Mesendoderm (in vitro differentiated cells): ENCODE measurements around the gene ATP10A.

Experiments
- DNase-seq: peaks from one replicate; pipeline ENCODE4 v3.0.0; 2013
- H2AK5ac ChIP-seq: 2 replicates; pipeline ENCODE4 v1.6.1; 2013; ENCODE audit warnings: low read length, inconsistent platforms
- H2BK120ac ChIP-seq: 2 replicates; pipeline ENCODE4 v1.6.1; 2013; ENCODE audit warnings: low read depth, mild to moderate bottlenecking, low read length, moderate library complexity, mixed read lengths
- H2BK15ac ChIP-seq: replicated peaks from 2 replicates; pipeline ENCODE4 v1.6.1; 2013; ENCODE audit warnings: low read depth, mild to moderate bottlenecking, moderate library complexity
- H2BK5ac ChIP-seq: 2 replicates; pipeline ENCODE4 v1.6.1; 2013; ENCODE audit warnings: low read length, inconsistent platforms
- H3K18ac ChIP-seq: 2 replicates; pipeline ENCODE4 v1.6.1; 2013; ENCODE audit warnings: mild to moderate bottlenecking, low read length, mixed read lengths
- H3K23ac ChIP-seq: one replicate; pipeline ENCODE4 v1.6.1; 2013; ENCODE audit warnings: low read length
- H3K27ac ChIP-seq: 2 replicates; pipeline ENCODE4 v1.5.1; 2013; ENCODE audit warnings: low read depth, mild to moderate bottlenecking, inconsistent platforms, low read length, moderate library complexity
- H3K27me3 ChIP-seq: 2 replicates; pipeline ENCODE4 v1.6.1; 2013; ENCODE audit warnings: low read length, control low read depth, mild to moderate bottlenecking, inconsistent platforms; ENCODE audit not compliant: insufficient read depth, poor library complexity
- H3K36me3 ChIP-seq: 2 replicates; pipeline ENCODE4 v1.6.1; 2013; ENCODE audit warnings: low read length, inconsistent platforms; ENCODE audit not compliant: control insufficient read depth, insufficient read depth
- H3K4ac ChIP-seq: one replicate; pipeline ENCODE4 v1.6.1; 2013; ENCODE audit warnings: low read depth, mild to moderate bottlenecking, low read length, moderate library complexity
- H3K4me1 ChIP-seq: 2 replicates; pipeline ENCODE4 v1.6.1; 2013; ENCODE audit warnings: low read depth, low read length, inconsistent platforms; ENCODE audit not compliant: control insufficient read depth
- H3K4me2 ChIP-seq: 2 replicates; pipeline ENCODE4 v1.6.1; 2013; ENCODE audit warnings: low read length
- H3K4me3 ChIP-seq: 2 replicates; pipeline ENCODE4 v1.5.1; 2013; ENCODE audit warnings: mild to moderate bottlenecking, low read length
- H3K56ac ChIP-seq: one replicate; pipeline ENCODE4 v1.6.1; 2013; ENCODE audit warnings: low read length
- H3K79me1 ChIP-seq: 2 replicates; pipeline ENCODE4 v1.6.1; 2013; ENCODE audit warnings: low read length, inconsistent platforms
- H3K79me2 ChIP-seq: 2 replicates; pipeline ENCODE4 v1.6.1; 2013; ENCODE audit warnings: mild to moderate bottlenecking, low read length; ENCODE audit not compliant: control insufficient read depth, insufficient read depth
- H3K9ac ChIP-seq: 2 replicates; pipeline ENCODE4 v1.6.1; 2013; ENCODE audit warnings: low read length, inconsistent platforms
- H4K5ac ChIP-seq: one replicate; pipeline ENCODE4 v1.6.1; 2013; ENCODE audit warnings: low read length
- H4K8ac ChIP-seq: one replicate; pipeline ENCODE4 v1.6.1; 2013; ENCODE audit warnings: low read depth, mild to moderate bottlenecking, control low read depth, low read length, moderate library complexity
- WGBS: extraction: QIAGEN DNeasy Blood & Tissue Kit; methylation state at CpG from one replicate; pipeline ENCODE4 v1.1.7; 2013; ENCODE audit warnings: low lambda C conversion rate, missing lambda C conversion rate; ENCODE audit not compliant: insufficient coverage; ENCODE audit errors: extremely low coverage; 5-methylcytosine and 5-hydroxymethylcytosine counted together

The ATP10A gene

GRCh38 chr15:25684521-25685431 is 178.4 kb downstream of the ATP10A start:
- no peak overlapping the region for H3K9ac ChIP-seq
- no peak overlapping the region for H4K5ac ChIP-seq
- H3K79me1 ChIP-seq = no peaks in the 10 kb centered on the region
- no peak overlapping the region for H3K27ac ChIP-seq
- H3K4me1 ChIP-seq = no peaks in the 10 kb centered on the region
- H2BK120ac ChIP-seq = no peak overlapping the region
- H3K4me3 ChIP-seq = no peak overlapping the region
- H3K36me3 ChIP-seq = no peaks in the 10 kb centered on the region
- H3K27me3 ChIP-seq = no peaks in the 10 kb centered on the region
- H3K79me2 ChIP-seq = no peaks in the 10 kb centered on the region
- no peak overlapping the region for H2BK15ac ChIP-seq
- no peak overlapping the region for H4K8ac ChIP-seq
- H3K4ac ChIP-seq = no peak overlapping the region
- H3K4me2 ChIP-seq = no peak overlapping the region
- WGBS = no CpG with 5 or more reads among the region's 13 CpGs
- no peak overlapping the region for H3K56ac ChIP-seq
- H3K18ac ChIP-seq = no peak overlapping the region
- peak; percentile 42 for DNase-seq
- no peak overlapping the region for H2AK5ac ChIP-seq
- no peak overlapping the region for H3K23ac ChIP-seq
- H2BK5ac ChIP-seq = no peak overlapping the region

- whole genome bisulfite sequencing = no CpG with 5 or more reads among the region's 3 CpGs
- Histone ChIP-seq H3K27me3 (no peaks in the 10 kb centered on the region), H2BK5ac (no peak overlapping the region), H3K4ac (no peak overlapping the region), H2AK5ac (no peak overlapping the region), H3K4me1 (no peaks in the 10 kb centered on the region), H3K79me1 (no peaks in the 10 kb centered on the region), H3K56ac (no peak overlapping the region), H4K5ac (no peak overlapping the region), H2BK120ac (no peak overlapping the region), H3K27ac (no peak overlapping the region), H3K79me2 (no peaks in the 10 kb centered on the region), H3K9ac (no peak overlapping the region), H4K8ac (no peak overlapping the region), H3K4me2 (no peak overlapping the region), H3K4me3 (no peak overlapping the region), H3K18ac (no peak overlapping the region), H3K23ac (no peak overlapping the region), H3K36me3 (no peaks in the 10 kb centered on the region), H2BK15ac (no peak overlapping the region)
- DNase-seq = peak; percentile 42
Observed at GRCh38 chr15:25683911-25684310, 179.2 kb downstream of the ATP10A start.

DNA sequence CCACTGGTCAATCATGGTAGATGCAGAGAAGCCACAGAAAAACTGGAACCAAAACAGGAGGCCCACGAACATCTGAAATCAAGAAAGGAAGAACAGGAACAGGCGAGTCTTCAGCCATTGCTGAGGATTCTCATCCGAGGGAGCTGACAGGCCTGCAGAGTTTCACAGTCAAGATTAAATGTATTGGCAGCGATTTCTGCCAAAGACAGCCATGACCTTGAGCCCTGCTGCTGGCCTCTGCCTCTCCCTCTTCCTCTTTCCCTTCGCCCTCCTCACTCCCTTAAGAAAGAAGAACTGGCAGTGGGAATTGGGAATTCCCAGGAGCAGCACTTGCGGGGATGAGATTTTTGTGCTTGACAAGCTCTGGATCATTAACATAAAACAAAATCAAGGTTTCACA is 179.7 kb downstream of the ATP10A start:
- no peak overlapping the region for H3K56ac ChIP-seq
- no peak overlapping the region for H3K27ac ChIP-seq
- no peak overlapping the region for H3K9ac ChIP-seq
- H4K8ac ChIP-seq = no peak overlapping the region
- DNase-seq = no peak
- H3K36me3 ChIP-seq = no peaks in the 10 kb centered on the region
- WGBS = no CpG with 5 or more reads among the region's 6 CpGs
- H3K4me2 ChIP-seq = no peak overlapping the region
- H3K79me2 ChIP-seq = no peaks in the 10 kb centered on the region
- no peak overlapping the region for H2AK5ac ChIP-seq
- H3K4me3 ChIP-seq = no peak overlapping the region
- H3K27me3 ChIP-seq = no peaks in the 10 kb centered on the region
- no peak overlapping the region for H3K18ac ChIP-seq
- no peak overlapping the region for H2BK15ac ChIP-seq
- H3K79me1 ChIP-seq = no peaks in the 10 kb centered on the region
- H3K23ac ChIP-seq = no peak overlapping the region
- no peaks in the 10 kb centered on the region for H3K4me1 ChIP-seq
- no peak overlapping the region for H3K4ac ChIP-seq
- H4K5ac ChIP-seq = no peak overlapping the region
- no peak overlapping the region for H2BK5ac ChIP-seq
- H2BK120ac ChIP-seq = no peak overlapping the region

GRCh38 chr15:25682340-25682739 is 180.8 kb downstream of the ATP10A start:
- H2AK5ac ChIP-seq = no peak overlapping the region
- no peak overlapping the region for H2BK120ac ChIP-seq
- no peak overlapping the region for H3K9ac ChIP-seq
- no peaks in the 10 kb centered on the region for H3K79me1 ChIP-seq
- H3K4ac ChIP-seq = no peak overlapping the region
- H3K27ac ChIP-seq = no peak overlapping the region
- no peak overlapping the region for H2BK5ac ChIP-seq
- no peak overlapping the region for H4K5ac ChIP-seq
- no peak overlapping the region for H3K23ac ChIP-seq
- no peak overlapping the region for H3K56ac ChIP-seq
- no peaks in the 10 kb centered on the region for H3K36me3 ChIP-seq
- no peak overlapping the region for H3K4me2 ChIP-seq
- no peak overlapping the region for H3K4me3 ChIP-seq
- H3K4me1 ChIP-seq = no peaks in the 10 kb centered on the region
- H4K8ac ChIP-seq = no peak overlapping the region
- no peaks in the 10 kb centered on the region for H3K79me2 ChIP-seq
- no CpG with 5 or more reads among the region's 7 CpGs for WGBS
- H3K27me3 ChIP-seq = no peaks in the 10 kb centered on the region
- DNase-seq = no peak
- no peak overlapping the region for H3K18ac ChIP-seq
- no peak overlapping the region for H2BK15ac ChIP-seq

- no peak overlapping the region for H2BK5ac ChIP-seq
- no peak overlapping the region for H3K4ac ChIP-seq
- no CpG with 5 or more reads among the region's 9 CpGs for WGBS
- H3K4me2 ChIP-seq = no peak overlapping the region
- no peak overlapping the region for H4K8ac ChIP-seq
- no peak overlapping the region for H3K9ac ChIP-seq
- H3K27ac ChIP-seq = no peak overlapping the region
- H2BK15ac ChIP-seq = no peak overlapping the region
- no peak overlapping the region for H3K4me3 ChIP-seq
- no peak overlapping the region for H2BK120ac ChIP-seq
- no peaks in the 10 kb centered on the region for H3K27me3 ChIP-seq
- no peak overlapping the region for H3K23ac ChIP-seq
- no peaks in the 10 kb centered on the region for H3K79me1 ChIP-seq
- no peak for DNase-seq
- no peaks in the 10 kb centered on the region for H3K36me3 ChIP-seq
- no peak overlapping the region for H3K18ac ChIP-seq
- no peaks in the 10 kb centered on the region for H3K79me2 ChIP-seq
- no peaks in the 10 kb centered on the region for H3K4me1 ChIP-seq
- no peak overlapping the region for H2AK5ac ChIP-seq
- no peak overlapping the region for H4K5ac ChIP-seq
- H3K56ac ChIP-seq = no peak overlapping the region
Observed at GRCh38 chr15:25680686-25681025, 182.5 kb downstream of the ATP10A start.
